GM15510 (cell line): Measurements from ENCODE around the gene USH1C.

Experiments
- POLR2A ChIP-seq: IDR thresholded peaks from 3 replicates; pipeline ENCODE4 v1.6.1; 2011; ENCODE audit warnings: borderline replicate concordance; ENCODE audit not compliant: insufficient read length; ENCODE audit errors: extremely low read depth

Gene USH1C

GRCh38 chr11:17512101-17512500 is 32.1 kb downstream of the USH1C start:
- TF ChIP-seq POLR2A, result no peak

- no peak for TF ChIP-seq POLR2A
These were observed 32.6 kb downstream of the USH1C start for GRCh38 chr11:17511571-17511970.

- TF ChIP-seq POLR2A, result no peak
These were observed 33.6 kb downstream of the USH1C start for GRCh38 chr11:17510507-17511206.

GRCh38 chr11:17508791-17509190 is 35.4 kb downstream of the USH1C start:
- no peak for TF ChIP-seq POLR2A

- no peak for TF ChIP-seq POLR2A
These were observed 35.9 kb downstream of the USH1C start for GRCh38 chr11:17508306-17508705.

- TF ChIP-seq POLR2A, result no peak
These were observed 36.4 kb downstream of the USH1C start for GRCh38 chr11:17507773-17508172.

GRCh38 chr11:17506942-17507341 is 37.3 kb downstream of the USH1C start:
- TF ChIP-seq POLR2A, result no peak

GRCh38 chr11:17506314-17506713 is 37.9 kb downstream of the USH1C start:
- no peak for TF ChIP-seq POLR2A

GRCh38 chr11:17505146-17505545 is 39.1 kb downstream of the USH1C start:
- no peak for TF ChIP-seq POLR2A

- no peak for TF ChIP-seq POLR2A
These were observed 39.7 kb downstream of the USH1C start for GRCh38 chr11:17504330-17505107.

GRCh38 chr11:17502630-17503029 is 41.6 kb downstream of the USH1C start:
- TF ChIP-seq POLR2A, result no peak

GRCh38 chr11:17500673-17501072 is 43.5 kb downstream of the USH1C start:
- no peak for TF ChIP-seq POLR2A

GRCh38 chr11:17498475-17498874 is 45.7 kb downstream of the USH1C start:
- no peak for TF ChIP-seq POLR2A

- no peak for TF ChIP-seq POLR2A
These were observed 46.2 kb downstream of the USH1C start for GRCh38 chr11:17498058-17498457.

- TF ChIP-seq POLR2A, result no peak
These were observed 47.8 kb downstream of the USH1C start for GRCh38 chr11:17496406-17496805.

- TF ChIP-seq POLR2A, result no peak
These were observed 50.2 kb downstream of the USH1C start for GRCh38 chr11:17494019-17494418.
